K562 treated with DMSO at 1 percent for 24 hours (cell line): ENCODE data around the gene OR11H1. TPM values are rescaled to one million over a fixed set of nuclear protein-coding genes. Genes with fewer than 3 reads are reported as not detected.

Experiments used
- total RNA-seq: library from RNA; unstranded; fragments of 300-600 nt; gene quantifications from 2 replicates; pipeline ENCODE4 v1.2.3, GENCODE V29; 2022; ENCODE audit warnings: low read depth; ENCODE audit not compliant: insufficient read depth

The OR11H1 gene
- not detected in 2 replicates for total RNA-seq

GRCh38 chr22:15527892-15528291 lies at the start of gene OR11H1:
Gene OR11H1, plus strand, starts transcription at chr22:15528192. Its CDS starts 0 bp downstream, at chr22:15528192.

Other genes with a start within 250 kb of the OR11H1 start
- gene POTEH, start 161.8 kb downstream of the OR11H1 start, total RNA-seq: 0.14 TPM in 1 of 2 replicates, not detected in the other